Measurements from ENCODE around the gene SRSF10. TPM values are rescaled to one million over a fixed set of nuclear protein-coding genes. Genes with fewer than 3 reads are reported as not detected.
"Not testable (repeated sequence)": the region's sequence is repeated elsewhere in the genome, so short reads cannot be mapped to it uniquely, and the experiment has no call there.

The SRSF10 gene
- total RNA-seq, 1 experiment from 2014 or later: 150 TPM

DNA sequence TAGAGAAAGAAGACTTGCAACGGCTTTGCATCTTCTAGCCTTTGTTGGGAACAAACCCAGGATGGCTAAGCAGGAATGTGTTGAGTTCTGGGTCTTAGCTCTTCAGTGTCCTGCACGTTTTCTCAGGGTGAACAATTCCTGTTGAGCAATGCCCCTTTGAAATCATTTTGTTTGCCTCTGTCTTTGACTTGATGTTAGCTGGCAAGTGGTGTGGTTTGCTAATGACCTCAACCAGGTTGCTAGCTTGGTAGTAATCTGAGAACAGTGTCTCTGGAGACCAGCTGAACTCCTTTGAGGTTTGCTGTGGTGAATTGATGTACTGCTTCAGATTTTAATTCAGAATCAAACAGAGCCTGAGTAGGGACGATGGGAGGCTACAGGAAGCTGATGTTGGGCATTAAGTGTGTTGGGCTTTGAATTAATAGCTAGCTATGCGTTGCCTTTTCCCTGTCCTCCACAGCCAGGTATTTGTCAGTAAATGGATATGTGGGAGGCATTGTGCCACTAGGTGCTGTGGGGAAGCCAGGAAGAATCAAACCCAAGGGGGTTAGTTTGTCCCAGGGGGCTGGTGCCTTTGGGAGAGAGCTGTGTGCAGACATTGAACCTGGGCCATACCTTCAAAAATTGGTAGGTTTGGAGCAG lies 23.3 kb upstream of the SRSF10 start:
- Histone ChIP-seq H3K27me3 (ENCODE audit: low read length) (no peaks in the 10 kb centered on the region), H3K4me3 (ENCODE audit: low read length) (peak overlapping the region; percentile 59), H3K36me3 (ENCODE audit: insufficient read depth, low read length) (no peaks in the 10 kb centered on the region), H3K27ac (ENCODE audit: low read length) (0 out of 2 replicates have a peak overlapping the region, but pooled peaks have one; percentile 27), H3K79me2 (ENCODE audit: low read length) (no peaks in the 10 kb centered on the region), H3K9me2 (replicated peaks; ENCODE audit: insufficient read depth, low read length) (no peaks in the 10 kb centered on the region), H3K9ac (ENCODE audit: low read length) (peak overlapping the region; percentile 51; the same call in 1 of the 2 replicates), H3K9me3 (ENCODE audit: low read length) (no peaks in the 10 kb centered on the region), H3K4me1 (ENCODE audit: low read length) (peaks cover 27% of the 10 kb centered on the region), H4K20me1 (ENCODE audit: insufficient read depth, low read depth, low read length) (no peaks in the 10 kb centered on the region), H3K4me2 (ENCODE audit: low read depth, low read length, poor library complexity, severe bottlenecking) (peak overlapping the region; percentile 71), H2AFZ (ENCODE audit: low read length) (peak overlapping the region; percentile 29; the same call in 1 of the 2 replicates)
- peak; percentile 89 for DNase-seq

DNA sequence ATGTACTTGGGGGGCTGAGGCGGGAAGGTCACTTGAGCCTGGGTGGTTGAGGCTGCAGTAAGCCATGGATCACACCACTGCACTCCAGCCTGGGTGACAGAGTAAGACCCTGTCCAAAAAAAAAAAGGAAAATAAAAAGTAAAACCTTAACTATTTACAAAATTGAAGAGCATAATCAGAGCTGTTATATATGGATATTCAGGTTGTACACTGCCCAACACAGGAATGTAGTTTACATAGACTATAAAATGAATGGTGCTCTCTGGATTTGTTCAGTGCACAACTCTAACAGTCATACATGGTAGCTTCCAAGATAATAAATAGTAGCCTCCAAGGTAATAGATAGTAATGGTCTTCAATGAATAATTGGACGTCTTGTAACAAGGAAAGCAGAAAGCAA lies 22.6 kb upstream of the SRSF10 start:
- no peak for DNase-seq
- no peak overlapping the region for H3K27ac ChIP-seq (ENCODE audit: low read length)
- no peaks in the 10 kb centered on the region for H3K79me2 ChIP-seq (ENCODE audit: low read length)
- no peaks in the 10 kb centered on the region for H4K20me1 ChIP-seq (ENCODE audit: insufficient read depth, low read depth, low read length)
- no peaks in the 10 kb centered on the region for H3K36me3 ChIP-seq (ENCODE audit: insufficient read depth, low read length)
- peak overlapping the region; percentile 51; the same call in 1 of the 2 replicates for H3K9ac ChIP-seq (ENCODE audit: low read length)
- H3K4me2 ChIP-seq (ENCODE audit: low read depth, low read length, poor library complexity, severe bottlenecking): peak overlapping the region; percentile 71
- H3K9me2 ChIP-seq (replicated peaks; ENCODE audit: insufficient read depth, low read length): no peaks in the 10 kb centered on the region
- peaks cover 27% of the 10 kb centered on the region for H3K4me1 ChIP-seq (ENCODE audit: low read length)
- no peak overlapping the region for H2AFZ ChIP-seq (ENCODE audit: low read length)
- no peaks in the 10 kb centered on the region for H3K9me3 ChIP-seq (ENCODE audit: low read length)
- H3K27me3 ChIP-seq (ENCODE audit: low read length): no peaks in the 10 kb centered on the region
- 0 out of 2 replicates have a peak overlapping the region, but pooled peaks have one; percentile 59 for H3K4me3 ChIP-seq (ENCODE audit: low read length)

DNA sequence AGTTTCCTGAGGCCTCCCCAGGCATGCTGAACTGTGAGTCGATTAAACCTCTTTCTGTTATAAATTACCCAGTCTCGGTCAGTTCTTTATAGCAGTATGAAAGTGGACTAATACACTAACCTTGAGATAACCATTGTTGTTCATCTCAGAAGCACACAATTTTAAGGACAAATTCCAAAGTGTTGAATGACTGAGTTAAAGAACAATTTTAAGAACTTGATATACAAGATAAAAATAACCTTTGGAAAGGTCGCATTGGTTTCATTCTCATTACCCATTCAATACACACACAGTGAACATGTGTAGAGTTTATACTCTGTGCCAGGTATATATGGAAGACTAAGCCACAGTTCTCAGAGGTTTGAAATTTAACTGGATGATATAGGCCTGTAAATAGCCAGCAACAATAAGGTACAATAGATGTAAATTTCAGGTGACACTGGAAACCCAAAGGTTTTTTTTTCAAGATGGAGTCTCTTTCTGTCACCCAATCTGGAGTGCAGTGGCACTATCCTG lies 19.1 kb upstream of the SRSF10 start:
- Histone ChIP-seq H3K9ac (ENCODE audit: low read length) (no peak overlapping the region), H3K4me2 (ENCODE audit: low read depth, low read length, poor library complexity, severe bottlenecking) (no peak overlapping the region), H2AFZ (ENCODE audit: low read length) (no peak overlapping the region), H3K36me3 (ENCODE audit: insufficient read depth, low read length) (no peaks in the 10 kb centered on the region), H3K27ac (ENCODE audit: low read length) (no peak overlapping the region), H3K79me2 (ENCODE audit: low read length) (no peaks in the 10 kb centered on the region), H3K4me3 (ENCODE audit: low read length) (no peak overlapping the region), H3K9me3 (ENCODE audit: low read length) (no peaks in the 10 kb centered on the region), H4K20me1 (ENCODE audit: insufficient read depth, low read depth, low read length) (no peaks in the 10 kb centered on the region), H3K27me3 (ENCODE audit: low read length) (no peaks in the 10 kb centered on the region), H3K9me2 (replicated peaks; ENCODE audit: insufficient read depth, low read length) (no peaks in the 10 kb centered on the region), H3K4me1 (ENCODE audit: low read length) (peaks cover 17% of the 10 kb centered on the region)
- no peak for DNase-seq

DNA sequence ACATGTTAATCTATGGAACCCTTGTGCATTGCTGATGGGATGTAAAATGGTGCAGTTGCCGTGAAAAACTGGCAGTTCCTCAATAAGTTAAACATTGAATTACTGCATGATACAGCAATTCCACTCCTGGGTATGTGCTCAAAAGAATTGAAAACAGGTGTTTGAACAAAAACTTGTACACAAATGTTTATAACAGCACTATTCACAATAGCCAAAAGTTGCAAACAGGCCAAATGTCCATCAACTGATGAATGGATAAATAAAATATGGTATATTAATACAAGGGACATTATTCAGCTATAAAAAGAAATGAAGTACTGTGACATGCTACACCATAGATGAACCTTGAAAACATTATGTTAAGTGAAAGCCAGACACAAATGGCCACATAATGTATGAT lies 17.7 kb upstream of the SRSF10 start:
- no peak overlapping the region for H3K27ac ChIP-seq (ENCODE audit: low read length)
- peaks cover 3% of the 10 kb centered on the region for H3K4me1 ChIP-seq (ENCODE audit: low read length)
- DNase-seq: no peak
- no peak overlapping the region for H3K9ac ChIP-seq (ENCODE audit: low read length)
- no peaks in the 10 kb centered on the region for H3K9me3 ChIP-seq (ENCODE audit: low read length)
- H3K4me3 ChIP-seq (ENCODE audit: low read length): no peak overlapping the region
- no peaks in the 10 kb centered on the region for H3K36me3 ChIP-seq (ENCODE audit: insufficient read depth, low read length)
- H3K9me2 ChIP-seq (replicated peaks; ENCODE audit: insufficient read depth, low read length): no peaks in the 10 kb centered on the region
- no peaks in the 10 kb centered on the region for H4K20me1 ChIP-seq (ENCODE audit: insufficient read depth, low read depth, low read length)
- no peaks in the 10 kb centered on the region for H3K79me2 ChIP-seq (ENCODE audit: low read length)
- H2AFZ ChIP-seq (ENCODE audit: low read length): no peak overlapping the region
- no peak overlapping the region for H3K4me2 ChIP-seq (ENCODE audit: low read depth, low read length, poor library complexity, severe bottlenecking)
- no peaks in the 10 kb centered on the region for H3K27me3 ChIP-seq (ENCODE audit: low read length)

DNA sequence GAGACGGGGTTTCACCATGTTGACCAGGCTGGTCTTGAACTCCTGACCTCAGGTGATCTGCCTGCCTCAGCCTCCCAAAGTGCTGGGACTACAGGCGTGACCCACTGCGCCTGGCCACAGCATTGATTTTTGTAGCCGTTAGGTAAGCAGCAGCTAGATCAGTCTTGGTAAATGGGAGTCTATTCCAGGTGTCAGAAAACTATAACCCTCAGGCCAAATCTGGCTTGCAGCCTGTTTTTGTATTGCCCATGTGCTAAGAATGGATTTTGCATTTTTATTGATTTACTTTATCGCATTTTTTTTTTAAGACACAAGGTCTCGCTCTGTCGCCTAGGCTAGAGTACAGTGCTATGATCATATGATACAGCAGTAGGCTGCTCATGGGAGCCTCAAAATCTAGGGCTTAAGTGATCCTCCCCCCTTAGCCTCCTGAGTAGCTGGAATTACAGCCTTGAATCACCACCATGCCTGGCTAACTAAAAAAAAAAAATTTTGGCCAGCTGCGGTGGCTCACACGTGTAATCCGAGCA lies 16.6 kb upstream of the SRSF10 start:
- Histone ChIP-seq H3K4me1 (ENCODE audit: low read length) (no peaks in the 10 kb centered on the region), H3K36me3 (ENCODE audit: insufficient read depth, low read length) (no peaks in the 10 kb centered on the region), H3K9me3 (ENCODE audit: low read length) (no peaks in the 10 kb centered on the region), H3K27ac (ENCODE audit: low read length) (no peak overlapping the region), H4K20me1 (ENCODE audit: insufficient read depth, low read depth, low read length) (no peaks in the 10 kb centered on the region), H3K9ac (ENCODE audit: low read length) (no peak overlapping the region), H3K9me2 (replicated peaks; ENCODE audit: insufficient read depth, low read length) (no peaks in the 10 kb centered on the region), H3K79me2 (ENCODE audit: low read length) (no peaks in the 10 kb centered on the region), H2AFZ (ENCODE audit: low read length) (no peak overlapping the region), H3K4me3 (ENCODE audit: low read length) (no peak overlapping the region), H3K27me3 (ENCODE audit: low read length) (no peaks in the 10 kb centered on the region), H3K4me2 (ENCODE audit: low read depth, low read length, poor library complexity, severe bottlenecking) (no peak overlapping the region)
- DNase-seq: no peak

DNA sequence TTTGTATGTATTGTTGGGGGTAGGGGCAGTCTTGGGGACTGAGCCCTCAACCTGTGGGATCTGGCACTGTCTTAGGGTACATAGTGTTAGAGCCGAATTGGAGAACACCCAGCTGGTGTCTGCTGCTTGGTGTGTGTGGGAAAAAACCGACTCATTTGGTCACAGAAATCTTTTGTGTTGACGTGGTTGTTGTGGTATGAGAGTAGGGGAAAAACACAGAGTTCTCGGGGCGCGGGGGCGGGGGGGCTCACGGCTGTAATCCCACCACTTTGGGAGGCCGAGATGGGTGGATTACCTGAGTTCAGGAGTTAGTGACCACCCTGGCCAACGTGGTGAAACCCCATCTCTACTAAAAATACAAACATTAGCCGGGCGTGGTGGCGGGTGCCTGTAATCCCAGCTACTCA lies 15.3 kb upstream of the SRSF10 start:
- Histone ChIP-seq H3K9me2 (replicated peaks; ENCODE audit: insufficient read depth, low read length) (no peaks in the 10 kb centered on the region), H3K27ac (ENCODE audit: low read length) (no peak overlapping the region), H3K9me3 (ENCODE audit: low read length) (no peaks in the 10 kb centered on the region), H2AFZ (ENCODE audit: low read length) (no peak overlapping the region), H3K4me1 (ENCODE audit: low read length) (no peaks in the 10 kb centered on the region), H3K27me3 (ENCODE audit: low read length) (no peaks in the 10 kb centered on the region), H3K4me3 (ENCODE audit: low read length) (no peak overlapping the region), H3K4me2 (ENCODE audit: low read depth, low read length, poor library complexity, severe bottlenecking) (no peak overlapping the region), H3K36me3 (ENCODE audit: insufficient read depth, low read length) (no peaks in the 10 kb centered on the region), H3K9ac (ENCODE audit: low read length) (no peak overlapping the region), H4K20me1 (ENCODE audit: insufficient read depth, low read depth, low read length) (no peaks in the 10 kb centered on the region), H3K79me2 (ENCODE audit: low read length) (no peaks in the 10 kb centered on the region)
- no peak for DNase-seq

DNA sequence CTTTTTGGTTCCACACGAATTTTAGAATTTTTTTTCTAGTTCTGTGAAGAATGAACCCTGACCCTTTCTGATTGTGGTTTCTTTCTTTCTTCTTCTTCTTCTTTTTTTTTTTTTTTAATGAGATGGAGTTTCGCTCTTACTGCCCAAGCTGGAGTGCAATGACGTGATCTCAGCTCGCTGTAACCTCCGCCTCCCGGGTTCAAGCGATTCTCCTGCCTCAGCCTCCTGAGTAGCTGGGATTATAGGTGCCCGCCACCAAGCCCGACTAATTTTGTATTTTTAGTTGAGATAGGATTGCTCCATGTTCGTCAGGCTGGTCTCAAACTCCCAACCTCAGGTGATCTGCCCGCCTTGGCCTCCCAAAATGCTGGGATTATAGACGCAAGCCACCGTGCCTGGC lies 11.9 kb upstream of the SRSF10 start:
- H3K4me1 ChIP-seq (ENCODE audit: low read length); H3K9ac ChIP-seq (ENCODE audit: low read length); H3K79me2 ChIP-seq (ENCODE audit: low read length); H3K27me3 ChIP-seq (ENCODE audit: low read length); H4K20me1 ChIP-seq (ENCODE audit: insufficient read depth, low read depth, low read length); H3K9me3 ChIP-seq (ENCODE audit: low read length); H3K36me3 ChIP-seq (ENCODE audit: insufficient read depth, low read length); H3K4me2 ChIP-seq (ENCODE audit: low read depth, low read length, poor library complexity, severe bottlenecking); H3K4me3 ChIP-seq (ENCODE audit: low read length); H2AFZ ChIP-seq (ENCODE audit: low read length); H3K27ac ChIP-seq (ENCODE audit: low read length); H3K9me2 ChIP-seq (replicated peaks; ENCODE audit: insufficient read depth, low read length); DNase-seq: not testable (repeated sequence)

DNA sequence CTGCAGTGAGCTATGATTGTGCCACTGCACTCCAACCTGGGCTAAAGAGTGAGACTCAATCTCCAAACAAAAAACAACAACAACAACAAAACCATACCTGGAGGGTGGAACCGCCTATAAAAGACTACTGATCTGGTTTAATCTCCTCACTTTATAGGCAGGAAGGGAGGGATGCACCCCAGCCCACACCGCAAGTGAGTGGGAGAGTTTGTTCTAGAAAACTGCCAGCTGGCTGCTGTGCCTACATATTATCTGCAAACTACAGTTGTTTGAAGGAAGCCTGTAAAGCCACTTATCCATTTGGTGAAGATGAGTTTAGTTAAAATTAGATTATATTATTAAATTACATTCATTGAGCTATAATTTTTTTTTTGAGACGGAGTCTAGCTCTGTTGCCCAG lies 9.1 kb upstream of the SRSF10 start:
- H3K4me1 ChIP-seq (ENCODE audit: low read length): no peaks in the 10 kb centered on the region
- H3K27ac ChIP-seq (ENCODE audit: low read length): no peak overlapping the region
- no peak for DNase-seq
- no peak overlapping the region for H3K9ac ChIP-seq (ENCODE audit: low read length)
- no peaks in the 10 kb centered on the region for H3K27me3 ChIP-seq (ENCODE audit: low read length)
- H3K9me3 ChIP-seq (ENCODE audit: low read length): no peaks in the 10 kb centered on the region
- no peaks in the 10 kb centered on the region for H4K20me1 ChIP-seq (ENCODE audit: insufficient read depth, low read depth, low read length)
- H3K4me2 ChIP-seq (ENCODE audit: low read depth, low read length, poor library complexity, severe bottlenecking): no peak overlapping the region
- H3K79me2 ChIP-seq (ENCODE audit: low read length): no peaks in the 10 kb centered on the region
- no peaks in the 10 kb centered on the region for H3K9me2 ChIP-seq (replicated peaks; ENCODE audit: insufficient read depth, low read length)
- H3K36me3 ChIP-seq (ENCODE audit: insufficient read depth, low read length): no peaks in the 10 kb centered on the region
- no peak overlapping the region for H3K4me3 ChIP-seq (ENCODE audit: low read length)
- no peak overlapping the region for H2AFZ ChIP-seq (ENCODE audit: low read length)

Data from Karpas-422 (cell line).